HAP-1 (cell line): ENCODE measurements around the gene ZNF655.

ENCODE experiments used
- DNase-seq, 2 experiments: peaks; one replicate each; pipeline ENCODE4 v3.0.0-alpha.2; 2016 to 2020; ENCODE audit warnings: low spot score in 2 of 2
- H3K27me3 ChIP-seq: fragments of 250-450 bp; sonication (Bioruptor Pico); 2 replicates; pipeline ENCODE4 v1.5.1; 2020; ENCODE audit warnings: low read depth, mild to moderate bottlenecking, moderate library complexity
- H3K36me3 ChIP-seq: fragments of 250-450 bp; sonication (Bioruptor Pico); replicated peaks from 2 replicates; pipeline ENCODE4 v1.5.1; 2020; ENCODE audit warnings: mild to moderate bottlenecking
- H3K4me1 ChIP-seq: fragments of 250-450 bp; sonication (Bioruptor Pico); 2 replicates; pipeline ENCODE4 v1.5.1; 2020; ENCODE audit warnings: mild to moderate bottlenecking
- H3K4me3 ChIP-seq: fragments of 250-450 bp; sonication (Bioruptor Pico); 2 replicates; pipeline ENCODE4 v1.5.1; 2020; ENCODE audit warnings: mild to moderate bottlenecking, moderate library complexity
- H3K9me3 ChIP-seq: fragments of 250-450 bp; sonication (Bioruptor Pico); 2 replicates; pipeline ENCODE4 v1.5.1; 2020; ENCODE audit warnings: mild to moderate bottlenecking, moderate library complexity
- in situ Hi-C: fragments of 300-500 bp; cut with MboI; formaldehyde crosslinking; loops from 3 replicates; pipeline ENCODE4 v1.14.3; 2020; ENCODE audit warnings: low sequenced_read_pairs, inconsistent platforms, mixed read lengths

The ZNF655 gene

DNA sequence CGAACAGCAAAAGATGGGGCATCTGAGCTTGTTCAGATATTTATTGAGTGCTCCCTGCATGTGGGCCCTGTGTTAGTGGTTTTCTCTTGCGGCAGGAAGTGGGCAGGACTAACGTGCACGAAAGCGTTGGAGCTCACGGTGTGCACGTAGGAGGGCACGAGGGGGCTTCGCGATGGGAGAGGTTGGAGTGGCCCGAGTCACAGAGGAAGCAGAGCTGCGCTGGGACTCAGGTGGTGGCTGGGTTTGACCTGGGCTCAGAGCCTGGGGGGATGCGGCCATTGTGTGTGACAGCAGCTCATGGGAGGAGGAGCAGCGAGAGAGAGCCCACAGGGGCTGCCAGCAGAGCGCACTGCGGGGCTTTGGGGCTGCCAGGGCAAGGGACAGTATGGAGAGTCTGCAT is 66.0 kb downstream of the ZNF655 start:
- Histone ChIP-seq H3K4me3 (no peak overlapping the region), H3K9me3 (no peaks in the 10 kb centered on the region), H3K36me3 (peaks cover 88% of the 10 kb centered on the region), H3K4me1 (no peaks in the 10 kb centered on the region), H3K27me3 (no peaks in the 10 kb centered on the region)
- in situ Hi-C loops: no loop called here
- DNase-seq: no peak

DNA sequence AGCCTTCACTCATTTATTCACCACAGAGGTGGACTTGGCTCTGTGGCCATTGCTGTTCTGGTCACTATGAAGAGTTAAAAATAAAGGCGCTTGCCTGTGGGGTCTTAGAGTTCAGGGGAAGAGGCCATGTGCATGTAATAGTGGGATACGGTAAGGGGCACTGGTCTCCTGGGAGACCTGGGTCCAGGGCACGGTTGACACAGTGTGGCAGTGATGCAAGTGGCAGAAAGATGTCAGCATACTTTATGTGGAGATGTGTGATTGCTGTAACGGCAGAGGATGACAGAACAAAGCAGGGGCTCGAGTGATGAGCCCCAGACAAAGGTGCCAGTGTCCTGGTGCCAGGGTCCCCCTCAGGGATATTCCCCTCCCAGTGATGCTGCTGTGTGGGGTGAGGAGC is 66.9 kb downstream of the ZNF655 start:
- H3K27me3 ChIP-seq: no peaks in the 10 kb centered on the region
- in situ Hi-C loops: no loop called here
- H3K4me3 ChIP-seq: no peak overlapping the region
- H3K36me3 ChIP-seq: peaks cover 88% of the 10 kb centered on the region
- no peaks in the 10 kb centered on the region for H3K4me1 ChIP-seq
- no peaks in the 10 kb centered on the region for H3K9me3 ChIP-seq
- DNase-seq: no peak

DNA sequence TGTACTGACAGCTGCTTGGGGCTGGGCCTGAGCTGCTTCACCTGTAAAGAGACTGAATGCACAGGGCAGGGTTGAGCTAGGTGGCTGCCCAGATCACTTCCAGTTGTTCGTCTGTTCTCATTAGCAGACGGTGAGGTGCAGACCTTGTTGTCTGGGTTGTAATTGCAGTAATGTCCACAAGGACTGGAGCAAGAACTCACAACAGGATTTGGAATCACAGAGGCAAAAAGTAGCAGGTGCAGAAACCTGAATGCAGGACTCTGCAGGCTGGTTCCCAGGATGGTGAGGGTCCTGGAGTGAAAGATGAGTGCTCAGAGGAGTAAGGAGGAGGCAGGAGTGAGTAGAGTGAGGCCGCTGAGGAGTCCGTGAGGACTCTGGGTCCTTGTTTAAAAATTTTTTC is 67.5 kb downstream of the ZNF655 start:
- Histone ChIP-seq H3K36me3 (peaks cover 89% of the 10 kb centered on the region), H3K9me3 (no peaks in the 10 kb centered on the region), H3K27me3 (no peaks in the 10 kb centered on the region), H3K4me1 (no peaks in the 10 kb centered on the region), H3K4me3 (no peak overlapping the region)
- no peak for DNase-seq
- in situ Hi-C loops: no loop called here
